Astrocyte (in vitro differentiated cells and primary cell): ENCODE data around the gene WASF1. TPM values are rescaled to one million over a fixed set of nuclear protein-coding genes. Genes with fewer than 3 reads are reported as not detected.

Experiments used
- DNase-seq: peaks from one replicate; pipeline ENCODE4 v3.0.0-alpha.2; 2010; ENCODE audit warnings: low read depth
- FAIRE-seq: peaks from 2 replicates; lab custom pipeline; 2011; peaks lifted over from hg19 to GRCh38; lab: Jason Lieb, UNC
- H2AFZ ChIP-seq: 2 replicates; pipeline ENCODE4 v1.6.0; 2012; ENCODE audit warnings: low read depth, low read length, inconsistent platforms
- H3K27ac ChIP-seq: 2 replicates; pipeline ENCODE4 v1.5.1; 2011; ENCODE audit warnings: low read depth, low read length, inconsistent platforms
- H3K27me3 ChIP-seq: 2 replicates; pipeline ENCODE4 v1.6.0; 2011; ENCODE audit warnings: low read length, inconsistent platforms; ENCODE audit not compliant: insufficient read depth
- H3K36me3 ChIP-seq: 2 replicates; pipeline ENCODE4 v1.5.1; 2011; ENCODE audit warnings: low read length, inconsistent platforms; ENCODE audit not compliant: insufficient read depth
- H3K4me1 ChIP-seq: 2 replicates; pipeline ENCODE4 v1.5.1; 2011; ENCODE audit warnings: low read length, inconsistent platforms; ENCODE audit not compliant: insufficient read depth
- H3K4me2 ChIP-seq: 2 replicates; pipeline ENCODE4 v1.6.0; 2012; ENCODE audit warnings: low read length, inconsistent platforms
- H3K4me3 ChIP-seq: 2 replicates; pipeline ENCODE4 v1.5.1; 2011; ENCODE audit warnings: low read depth, mild to moderate bottlenecking, low read length, inconsistent platforms; ENCODE audit not compliant: insufficient read depth
- H3K79me2 ChIP-seq: 2 replicates; pipeline ENCODE4 v1.6.0; 2012; ENCODE audit warnings: mild to moderate bottlenecking, low read length, inconsistent platforms; ENCODE audit not compliant: insufficient read depth
- H3K9ac ChIP-seq: 2 replicates; pipeline ENCODE4 v1.6.0; 2012; ENCODE audit warnings: mild to moderate bottlenecking, low read length, inconsistent platforms
- H3K9me3 ChIP-seq: 2 replicates; pipeline ENCODE4 v1.5.1; 2012; ENCODE audit warnings: low read depth, mild to moderate bottlenecking, low read length, inconsistent platforms; ENCODE audit not compliant: insufficient read depth
- H4K20me1 ChIP-seq: 2 replicates; pipeline ENCODE4 v1.6.0; 2012; ENCODE audit warnings: low read length, inconsistent platforms; ENCODE audit not compliant: insufficient read depth
- H3K27ac Mint-ChIP-seq: one replicate; pipeline ENCODE4 v1.8.0; 2021; ENCODE audit warnings: mild to moderate bottlenecking, mixed read lengths; ENCODE audit not compliant: unreplicated experiment
- H3K27me3 Mint-ChIP-seq: one replicate; pipeline ENCODE4 v1.8.0; 2021; ENCODE audit warnings: low read depth, mixed read lengths; ENCODE audit not compliant: unreplicated experiment
- H3K36me3 Mint-ChIP-seq: one replicate; pipeline ENCODE4 v1.8.0; 2021; ENCODE audit warnings: low read depth, mixed read lengths; ENCODE audit not compliant: unreplicated experiment
- H3K4me1 Mint-ChIP-seq: one replicate; pipeline ENCODE4 v1.8.0; 2021; ENCODE audit warnings: low read depth, mixed read lengths; ENCODE audit not compliant: unreplicated experiment
- H3K4me3 Mint-ChIP-seq: one replicate; pipeline ENCODE4 v1.8.0; 2021; ENCODE audit warnings: mild to moderate bottlenecking, moderate library complexity, mixed read lengths; ENCODE audit not compliant: unreplicated experiment
- H3K9me3 Mint-ChIP-seq: one replicate; pipeline ENCODE4 v1.8.0; 2021; ENCODE audit warnings: mild to moderate bottlenecking, mixed read lengths; ENCODE audit not compliant: unreplicated experiment
- CTCF ChIP-seq: IDR thresholded peaks from 2 replicates; pipeline ENCODE4 v1.5.1; 2011; ENCODE audit warnings: low read depth, mild to moderate bottlenecking, inconsistent platforms, low read length, moderate library complexity; ENCODE audit not compliant: insufficient read depth
- EZH2 ChIP-seq: IDR thresholded peaks from 2 replicates; pipeline ENCODE4 v1.6.1; 2012; ENCODE audit warnings: mild to moderate bottlenecking, low read length, inconsistent platforms; ENCODE audit not compliant: insufficient read depth
- total RNA-seq: library from RNA; stranded (reverse); gene quantifications from 2 replicates; pipeline ENCODE4 v1.2.1, GENCODE V29; 2021

WASF1 gene
- total RNA-seq, 1 donor from 2014 or later: 29.3 TPM

- H2AFZ ChIP-seq: no peak overlapping the region
- Mint-ChIP-seq H3K4me3 (no peak overlapping the region), H3K27me3 (no peaks in the 10 kb centered on the region), H3K27ac (no peak overlapping the region), H3K36me3 (peaks cover 14% of the 10 kb centered on the region), H3K9me3 (no peaks in the 10 kb centered on the region), H3K4me1 (peaks cover 9% of the 10 kb centered on the region)
- no peaks in the 10 kb centered on the region for H3K4me1 ChIP-seq
- no peak overlapping the region for H3K4me2 ChIP-seq
- no peaks in the 10 kb centered on the region for H3K79me2 ChIP-seq
- TF ChIP-seq EZH2 (no peak), CTCF (no peak)
- no peak overlapping the region for H3K4me3 ChIP-seq
- FAIRE-seq (no peak), DNase-seq (no peak)
- peaks cover 5% of the 10 kb centered on the region for H3K36me3 ChIP-seq
- H3K9ac ChIP-seq: no peak overlapping the region
- no peaks in the 10 kb centered on the region for H3K27me3 ChIP-seq
- H3K27ac ChIP-seq: no peak overlapping the region
- H4K20me1 ChIP-seq: no peaks in the 10 kb centered on the region
- H3K9me3 ChIP-seq: no peaks in the 10 kb centered on the region
These were observed 80.9 kb downstream of the WASF1 start for GRCh38 chr6:110098511-110099116.

- TF ChIP-seq EZH2 (no peak), CTCF (no peak)
- H3K79me2 ChIP-seq: no peaks in the 10 kb centered on the region
- Mint-ChIP-seq H3K4me1 (peaks cover 9% of the 10 kb centered on the region), H3K27me3 (no peaks in the 10 kb centered on the region), H3K9me3 (no peaks in the 10 kb centered on the region), H3K36me3 (peaks cover 11% of the 10 kb centered on the region), H3K27ac (no peak overlapping the region), H3K4me3 (no peak overlapping the region)
- H3K36me3 ChIP-seq: peaks cover 5% of the 10 kb centered on the region
- no peaks in the 10 kb centered on the region for H3K9me3 ChIP-seq
- H2AFZ ChIP-seq: no peak overlapping the region
- DNase-seq (no peak), FAIRE-seq (no peak)
- H3K27me3 ChIP-seq: no peaks in the 10 kb centered on the region
- no peaks in the 10 kb centered on the region for H3K4me1 ChIP-seq
- H4K20me1 ChIP-seq: no peaks in the 10 kb centered on the region
- H3K27ac ChIP-seq: no peak overlapping the region
- no peak overlapping the region for H3K4me3 ChIP-seq
- no peak overlapping the region for H3K4me2 ChIP-seq
- no peak overlapping the region for H3K9ac ChIP-seq
These were observed 82.0 kb downstream of the WASF1 start for GRCh38 chr6:110097443-110097842.

- no peaks in the 10 kb centered on the region for H3K27me3 ChIP-seq
- TF ChIP-seq EZH2: no peak
- no peak for TF ChIP-seq CTCF
- no peak overlapping the region for H3K9ac ChIP-seq
- no peaks in the 10 kb centered on the region for H3K36me3 ChIP-seq
- H3K4me1 Mint-ChIP-seq: peaks cover 9% of the 10 kb centered on the region
- H3K4me3 Mint-ChIP-seq: no peak overlapping the region
- FAIRE-seq: no peak
- no peak overlapping the region for H3K27ac ChIP-seq
- no peak overlapping the region for H2AFZ ChIP-seq
- no peak overlapping the region for H3K4me2 ChIP-seq
- no peaks in the 10 kb centered on the region for H4K20me1 ChIP-seq
- no peaks in the 10 kb centered on the region for H3K9me3 Mint-ChIP-seq
- no peaks in the 10 kb centered on the region for H3K79me2 ChIP-seq
- no peaks in the 10 kb centered on the region for H3K4me1 ChIP-seq
- H3K36me3 Mint-ChIP-seq: peaks cover 8% of the 10 kb centered on the region
- DNase-seq: no peak
- no peak overlapping the region for H3K27ac Mint-ChIP-seq
- no peak overlapping the region for H3K4me3 ChIP-seq
- no peaks in the 10 kb centered on the region for H3K9me3 ChIP-seq
- H3K27me3 Mint-ChIP-seq: no peaks in the 10 kb centered on the region
These were observed 83.5 kb downstream of the WASF1 start for GRCh38 chr6:110095935-110096334.
